HEK293 (cell line): ENCODE data around the gene RGS21.

Experiments
- ZNF155 ChIP-seq: fragments of 450-650 bp; formaldehyde crosslinking; IDR thresholded peaks from 2 replicates; pipeline ENCODE4 v1.5.1; 2016; ENCODE audit warnings: missing biosample characterization, missing genetic modification characterization
- ZNF274 ChIP-seq, 2 experiments: fragments of 200-500 bp in 1 of 2; fragments of 450-650 bp in 1 of 2; sonication (Bioruptor generic) in 1 of 2; formaldehyde crosslinking in 1 of 2; IDR thresholded peaks; 2 replicates each; pipeline versions ENCODE4 v1.5.1 to v1.6.1; 2014 to 2016; ENCODE audit warnings: borderline replicate concordance in 1 of 2, inconsistent platforms in 1 of 2, low read length in 1 of 2, missing biosample characterization in 1 of 2, missing genetic modification characterization in 1 of 2
- TF ChIP-seq, protein P1 (sequence below): fragments of 450-650 bp; formaldehyde crosslinking; IDR thresholded peaks from 2 replicates; pipeline ENCODE4 v1.5.1; 2016; ENCODE audit warnings: missing biosample characterization, missing genetic modification characterization
- TF ChIP-seq, protein P2 (sequence below): fragments of 450-650 bp; formaldehyde crosslinking; IDR thresholded peaks from 2 replicates; pipeline ENCODE4 v1.5.1; 2016; ENCODE audit warnings: missing biosample characterization, missing genetic modification characterization

DNA sequence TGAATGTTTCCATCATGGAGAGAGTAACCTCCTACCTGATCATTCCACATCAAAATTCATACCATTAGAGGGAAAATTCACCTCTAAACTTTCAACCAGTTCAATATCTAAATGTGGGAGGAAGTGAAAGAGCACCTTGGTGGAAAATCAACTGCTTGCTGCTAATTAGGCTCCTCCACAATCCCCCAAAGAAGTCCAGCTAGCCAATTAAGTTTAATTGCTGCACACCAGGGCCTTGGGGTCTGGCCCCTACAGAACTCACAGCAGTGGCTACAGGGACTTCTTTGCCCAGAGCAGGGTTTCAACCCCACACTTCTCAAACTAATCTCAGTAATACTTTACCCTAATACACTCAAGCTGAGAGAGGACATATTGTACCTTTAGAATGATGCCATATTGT lies 62.1 kb downstream of the RGS21 start:
- TF ChIP-seq, protein P1, sequence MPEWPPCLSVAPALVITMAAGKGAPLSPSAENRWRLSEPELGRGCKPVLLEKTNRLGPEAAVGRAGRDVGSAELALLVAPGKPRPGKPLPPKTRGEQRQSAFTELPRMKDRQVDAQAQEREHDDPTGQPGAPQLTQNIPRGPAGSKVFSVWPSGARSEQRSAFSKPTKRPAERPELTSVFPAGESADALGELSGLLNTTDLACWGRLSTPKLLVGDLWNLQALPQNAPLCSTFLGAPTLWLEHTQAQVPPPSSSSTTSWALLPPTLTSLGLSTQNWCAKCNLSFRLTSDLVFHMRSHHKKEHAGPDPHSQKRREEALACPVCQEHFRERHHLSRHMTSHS = no peak
- TF ChIP-seq, protein P2, sequence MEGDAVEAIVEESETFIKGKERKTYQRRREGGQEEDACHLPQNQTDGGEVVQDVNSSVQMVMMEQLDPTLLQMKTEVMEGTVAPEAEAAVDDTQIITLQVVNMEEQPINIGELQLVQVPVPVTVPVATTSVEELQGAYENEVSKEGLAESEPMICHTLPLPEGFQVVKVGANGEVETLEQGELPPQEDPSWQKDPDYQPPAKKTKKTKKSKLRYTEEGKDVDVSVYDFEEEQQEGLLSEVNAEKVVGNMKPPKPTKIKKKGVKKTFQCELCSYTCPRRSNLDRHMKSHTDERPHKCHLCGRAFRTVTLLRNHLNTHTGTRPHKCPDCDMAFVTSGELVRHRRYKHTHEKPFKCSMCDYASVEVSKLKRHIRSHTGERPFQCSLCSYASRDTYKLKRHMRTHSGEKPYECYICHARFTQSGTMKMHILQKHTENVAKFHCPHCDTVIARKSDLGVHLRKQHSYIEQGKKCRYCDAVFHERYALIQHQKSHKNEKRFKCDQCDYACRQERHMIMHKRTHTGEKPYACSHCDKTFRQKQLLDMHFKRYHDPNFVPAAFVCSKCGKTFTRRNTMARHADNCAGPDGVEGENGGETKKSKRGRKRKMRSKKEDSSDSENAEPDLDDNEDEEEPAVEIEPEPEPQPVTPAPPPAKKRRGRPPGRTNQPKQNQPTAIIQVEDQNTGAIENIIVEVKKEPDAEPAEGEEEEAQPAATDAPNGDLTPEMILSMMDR = no peak
- TF ChIP-seq ZNF274 (IDR thresholded peaks at IDR 0.05; ENCODE audit: low read length) (no peak), ZNF274 (tag by site-specific recombination; IDR thresholded peaks at IDR 0.05; ENCODE audit: borderline replicate concordance) (no peak), ZNF155 (tag by site-specific recombination) (no peak)
